Measurements from ENCODE around the gene RAB5A. TPM values are rescaled to one million over a fixed set of nuclear protein-coding genes. Genes with fewer than 3 reads are reported as not detected.

The RAB5A gene
- total RNA-seq, 1 experiment from 2014 or later, result 49.7 TPM

GRCh38 chr3:19920401-19921080 lies 26.4 kb upstream of the RAB5A start:
- ChIA-PET CTCF (no interaction called here), POLR2A (ENCODE audit: low non-redundant PET) (no interaction called here)
- TF ChIP-seq CTCF (conservative IDR thresholded peaks at IDR 0.05; ENCODE audit: low read depth, low read length) (no peak), EZH2 (IDR thresholded peaks at IDR 0.05; ENCODE audit: borderline replicate concordance, low read depth, low read length, poor library complexity, severe bottlenecking) (no peak)
- Histone ChIP-seq H3K27me3 (replicated peaks; ENCODE audit: insufficient read depth, low read depth, low read length, poor library complexity) (no peaks in the 10 kb centered on the region), H3K27ac (ENCODE audit: low read depth, low read length, poor library complexity, severe bottlenecking) (no peak overlapping the region), H3K4me1 (ENCODE audit: insufficient read depth, low read length, poor library complexity, severe bottlenecking) (no peaks in the 10 kb centered on the region), H3K4me3 (ENCODE audit: low read depth, low read length, poor library complexity, severe bottlenecking) (no peak overlapping the region), H3K9me3 (ENCODE audit: low read depth, low read length, poor library complexity, severe bottlenecking) (no peaks in the 10 kb centered on the region), H3K36me3 (ENCODE audit: insufficient read depth, low read length, poor library complexity, severe bottlenecking) (no peaks in the 10 kb centered on the region)
- intact Hi-C loops (cut with micrococcal nuclease; ENCODE audit: unreplicated experiment), result no loop called here
- BruUV-seq (replicated peaks), result no TSS peak
- no peak for DNase-seq (ENCODE audit: low spot score)

- Histone ChIP-seq H3K9me3 (ENCODE audit: low read depth, low read length, poor library complexity, severe bottlenecking) (no peaks in the 10 kb centered on the region), H3K36me3 (ENCODE audit: insufficient read depth, low read length, poor library complexity, severe bottlenecking) (no peaks in the 10 kb centered on the region), H3K27ac (ENCODE audit: low read depth, low read length, poor library complexity, severe bottlenecking) (no peak overlapping the region), H3K27me3 (replicated peaks; ENCODE audit: insufficient read depth, low read depth, low read length, poor library complexity) (no peaks in the 10 kb centered on the region), H3K4me1 (ENCODE audit: insufficient read depth, low read length, poor library complexity, severe bottlenecking) (no peaks in the 10 kb centered on the region), H3K4me3 (ENCODE audit: low read depth, low read length, poor library complexity, severe bottlenecking) (no peak overlapping the region)
- DNase-seq (ENCODE audit: low spot score), result no peak
- POLR2A ChIA-PET (ENCODE audit: low non-redundant PET), result no interaction called here
- intact Hi-C loops (cut with micrococcal nuclease; ENCODE audit: unreplicated experiment), result no loop called here
- TF ChIP-seq EZH2 (IDR thresholded peaks at IDR 0.05; ENCODE audit: borderline replicate concordance, low read depth, low read length, poor library complexity, severe bottlenecking) (no peak), CTCF (conservative IDR thresholded peaks at IDR 0.05; ENCODE audit: low read depth, low read length) (no peak)
- no TSS peak for BruUV-seq (replicated peaks)
- CTCF ChIA-PET, result no interaction called here
Observed at GRCh38 chr3:19931180-19931692, 15.7 kb upstream of the RAB5A start.

GRCh38 chr3:19931767-19932188 lies 15.1 kb upstream of the RAB5A start:
- CTCF ChIA-PET, result no interaction called here
- TF ChIP-seq CTCF (conservative IDR thresholded peaks at IDR 0.05; ENCODE audit: low read depth, low read length) (no peak), EZH2 (IDR thresholded peaks at IDR 0.05; ENCODE audit: borderline replicate concordance, low read depth, low read length, poor library complexity, severe bottlenecking) (no peak)
- no peak for DNase-seq (ENCODE audit: low spot score)
- H3K9me3 ChIP-seq (ENCODE audit: low read depth, low read length, poor library complexity, severe bottlenecking), result no peaks in the 10 kb centered on the region
- H3K4me3 ChIP-seq (ENCODE audit: low read depth, low read length, poor library complexity, severe bottlenecking), result no peak overlapping the region
- H3K36me3 ChIP-seq (ENCODE audit: insufficient read depth, low read length, poor library complexity, severe bottlenecking), result no peaks in the 10 kb centered on the region
- intact Hi-C loops (cut with micrococcal nuclease; ENCODE audit: unreplicated experiment), result no loop called here
- BruUV-seq (replicated peaks), result no TSS peak
- no peaks in the 10 kb centered on the region for H3K4me1 ChIP-seq (ENCODE audit: insufficient read depth, low read length, poor library complexity, severe bottlenecking)
- POLR2A ChIA-PET (ENCODE audit: low non-redundant PET), result no interaction called here
- no peak overlapping the region for H3K27ac ChIP-seq (ENCODE audit: low read depth, low read length, poor library complexity, severe bottlenecking)
- no peaks in the 10 kb centered on the region for H3K27me3 ChIP-seq (replicated peaks; ENCODE audit: insufficient read depth, low read depth, low read length, poor library complexity)
